ENCODE data around the gene TMEM271. TPM values are rescaled to one million over a fixed set of nuclear protein-coding genes. Genes with fewer than 3 reads are reported as not detected.

The TMEM271 gene
- total RNA-seq, 2 donors from 2014 or later = not detected

- H3K27me3 ChIP-seq (replicated peaks; ENCODE audit: insufficient read depth) = no peaks in the 10 kb centered on the region
- H3K36me3 ChIP-seq = no peaks in the 10 kb centered on the region
- no peak for TF ChIP-seq CTCF (IDR thresholded peaks at IDR 0.05)
- H3K9me3 ChIP-seq = no peaks in the 10 kb centered on the region
- ATAC-seq (ENCODE audit: insufficient number of reproducible peaks, low FRiP score, low read depth) = no peak
- H3K4me1 ChIP-seq (ENCODE audit: control insufficient read depth in 1 of 2, low read depth in 2 of 2) = no peaks in the 10 kb centered on the region
- H3K4me3 ChIP-seq = no peak overlapping the region
- H3K27ac ChIP-seq = no peak overlapping the region
- DNase-seq (ENCODE audit: low spot score) = no peak
Observed at GRCh38 chr4:622996-623913, 47.2 kb upstream of the TMEM271 start.

- DNase-seq (ENCODE audit: low spot score) (no peak), ATAC-seq (ENCODE audit: insufficient number of reproducible peaks, low FRiP score, low read depth) (no peak)
- no peaks in the 10 kb centered on the region for H3K4me1 ChIP-seq (ENCODE audit: control insufficient read depth in 1 of 2, low read depth in 2 of 2)
- no peak overlapping the region for H3K27ac ChIP-seq
- no peak overlapping the region for H3K4me3 ChIP-seq
- no peaks in the 10 kb centered on the region for H3K27me3 ChIP-seq (replicated peaks; ENCODE audit: insufficient read depth)
- H3K9me3 ChIP-seq = no peaks in the 10 kb centered on the region
- H3K36me3 ChIP-seq = no peaks in the 10 kb centered on the region
- TF ChIP-seq CTCF (IDR thresholded peaks at IDR 0.05) = no peak
Observed at GRCh38 chr4:622071-622995, 46.2 kb upstream of the TMEM271 start.

- Histone ChIP-seq H3K4me1 (ENCODE audit: control insufficient read depth in 1 of 2, low read depth in 2 of 2) (no peaks in the 10 kb centered on the region), H3K4me3 (no peak overlapping the region), H3K9me3 (no peaks in the 10 kb centered on the region), H3K36me3 (no peaks in the 10 kb centered on the region), H3K27ac (no peak overlapping the region), H3K27me3 (replicated peaks; ENCODE audit: insufficient read depth) (no peaks in the 10 kb centered on the region)
- DNase-seq (ENCODE audit: low spot score) (no peak), ATAC-seq (ENCODE audit: insufficient number of reproducible peaks, low FRiP score, low read depth) (no peak)
- no peak for TF ChIP-seq CTCF (IDR thresholded peaks at IDR 0.05)
Observed at GRCh38 chr4:621296-622070, 45.4 kb upstream of the TMEM271 start.

- ATAC-seq (ENCODE audit: insufficient number of reproducible peaks, low FRiP score, low read depth) (no peak), DNase-seq (ENCODE audit: low spot score) (no peak)
- H3K27me3 ChIP-seq (replicated peaks; ENCODE audit: insufficient read depth) = no peaks in the 10 kb centered on the region
- no peaks in the 10 kb centered on the region for H3K9me3 ChIP-seq
- no peaks in the 10 kb centered on the region for H3K4me1 ChIP-seq (ENCODE audit: control insufficient read depth in 1 of 2, low read depth in 2 of 2)
- no peak overlapping the region for H3K27ac ChIP-seq
- no peaks in the 10 kb centered on the region for H3K36me3 ChIP-seq
- no peak overlapping the region for H3K4me3 ChIP-seq
- TF ChIP-seq CTCF (IDR thresholded peaks at IDR 0.05) = no peak
Observed at GRCh38 chr4:620851-621261, 44.8 kb upstream of the TMEM271 start.

Measured in thoracic aorta (tissue), 2 donors.